G401.6 (cell line): ENCODE data around the gene CD83.

Experiments used
- FAIRE-seq: peaks from 2 replicates; lab custom pipeline; 2012; peaks lifted over from hg19 to GRCh38; lab: Jason Lieb, UNC

CD83 gene

GRCh38 chr6:14092316-14092715 lies 25.3 kb upstream of the CD83 start:
- FAIRE-seq = no peak

GRCh38 chr6:14092838-14093789 lies 24.5 kb upstream of the CD83 start:
- FAIRE-seq = no peak

GRCh38 chr6:14094721-14095120 lies 22.9 kb upstream of the CD83 start:
- FAIRE-seq = no peak

- no peak for FAIRE-seq
These were observed 22.1 kb upstream of the CD83 start for GRCh38 chr6:14095437-14095836.

GRCh38 chr6:14100138-14100537 lies 17.4 kb upstream of the CD83 start:
- no peak for FAIRE-seq

- FAIRE-seq = no peak
These were observed 16.6 kb upstream of the CD83 start for GRCh38 chr6:14100966-14101365.

- no peak for FAIRE-seq
These were observed 15.2 kb upstream of the CD83 start for GRCh38 chr6:14102383-14102782.

- no peak for FAIRE-seq
These were observed 12.0 kb upstream of the CD83 start for GRCh38 chr6:14105547-14105946.

- FAIRE-seq = no peak
These were observed 10.6 kb upstream of the CD83 start for GRCh38 chr6:14107000-14107399.

- FAIRE-seq = no peak
These were observed 9.7 kb upstream of the CD83 start for GRCh38 chr6:14107711-14108494.

- FAIRE-seq = no peak
These were observed 8.8 kb upstream of the CD83 start for GRCh38 chr6:14108571-14109410.

GRCh38 chr6:14109411-14109826 lies 8.2 kb upstream of the CD83 start:
- FAIRE-seq = no peak

- no peak for FAIRE-seq
These were observed 7.4 kb upstream of the CD83 start for GRCh38 chr6:14110001-14110818.

GRCh38 chr6:14113976-14114375 lies 3.6 kb upstream of the CD83 start:
- no peak for FAIRE-seq

- no peak for FAIRE-seq
These were observed 493 bp downstream of the CD83 start for GRCh38 chr6:14118091-14118439.

- no peak for FAIRE-seq
These were observed 874 bp downstream of the CD83 start for GRCh38 chr6:14118446-14118845.

- FAIRE-seq = no peak
These were observed 2.2 kb downstream of the CD83 start for GRCh38 chr6:14119784-14120183.

GRCh38 chr6:14120546-14120945 lies 3.0 kb downstream of the CD83 start:
- no peak for FAIRE-seq

- FAIRE-seq = no peak
These were observed 4.4 kb downstream of the CD83 start for GRCh38 chr6:14121936-14122344.

- no peak for FAIRE-seq
These were observed 6.0 kb downstream of the CD83 start for GRCh38 chr6:14123386-14124111.

- no peak for FAIRE-seq
These were observed 7.8 kb downstream of the CD83 start for GRCh38 chr6:14125346-14125745.
